Fibroblast of lung (primary cell): ENCODE results near the gene FSIP1. TPM values are rescaled to one million over a fixed set of nuclear protein-coding genes. Genes with fewer than 3 reads are reported as not detected.

Source experiments
- DNase-seq, 2 donors: peaks; one replicate each; pipeline versions ENCODE4 v3.0.0 to v3.0.0-alpha.2; 2010; ENCODE audit warnings: low read depth in 2 of 2
- H2AFZ ChIP-seq: 2 replicates; pipeline ENCODE4 v1.5.1; 2012; ENCODE audit warnings: low read length, control low read depth, inconsistent platforms
- H3K27ac ChIP-seq: 2 replicates; pipeline ENCODE4 v1.5.1; 2011; ENCODE audit warnings: low read length, control low read depth; ENCODE audit not compliant: insufficient read depth
- H3K27me3 ChIP-seq: 2 replicates; pipeline ENCODE4 v1.5.1; 2011; ENCODE audit warnings: mild to moderate bottlenecking, low read length; ENCODE audit not compliant: control insufficient read depth, insufficient read depth
- H3K36me3 ChIP-seq: 2 replicates; pipeline ENCODE4 v1.5.1; 2011; ENCODE audit warnings: low read length; ENCODE audit not compliant: control insufficient read depth, insufficient read depth
- H3K4me1 ChIP-seq: 2 replicates; pipeline ENCODE4 v1.5.1; 2011; ENCODE audit warnings: low read length; ENCODE audit not compliant: control insufficient read depth, insufficient read depth; ENCODE audit errors: extremely low read depth
- H3K4me2 ChIP-seq: 2 replicates; pipeline ENCODE4 v1.5.1; 2011; ENCODE audit warnings: low read length, control low read depth; ENCODE audit not compliant: insufficient read depth; ENCODE audit errors: extremely low read depth
- H3K4me3 ChIP-seq, 4 experiments: fragments of 200-600 bp in 1 of 4; sonication (generic) in 1 of 4; replicated peaks in 1 of 4; 2 replicates each; pipeline ENCODE4 v1.5.1; 2011 to 2016; ENCODE audit warnings: low read length in 4 of 4, low read depth in 3 of 4, mild to moderate bottlenecking in 3 of 4, control low read depth in 2 of 4, inconsistent platforms in 1 of 4, mixed read lengths in 1 of 4; ENCODE audit not compliant: insufficient read depth in 1 of 4; ENCODE audit errors: control extremely low read depth in 1 of 4
- H3K79me2 ChIP-seq: 2 replicates; pipeline ENCODE4 v1.5.1; 2012; ENCODE audit warnings: mild to moderate bottlenecking, low read length, inconsistent platforms; ENCODE audit not compliant: control insufficient read depth, insufficient read depth
- H3K9ac ChIP-seq: 2 replicates; pipeline ENCODE4 v1.5.1; 2011; ENCODE audit warnings: mild to moderate bottlenecking, low read length, control low read depth; ENCODE audit not compliant: insufficient read depth
- H3K9me3 ChIP-seq: 2 replicates; pipeline ENCODE4 v1.5.1; 2012; ENCODE audit warnings: low read depth, low read length; ENCODE audit not compliant: control insufficient read depth, insufficient read depth
- H4K20me1 ChIP-seq: 2 replicates; pipeline ENCODE4 v1.5.1; 2011; ENCODE audit warnings: low read length; ENCODE audit not compliant: control insufficient read depth, insufficient read depth; ENCODE audit errors: extremely low read depth
- CTCF ChIP-seq, 2 donors: IDR thresholded peaks in 1 of 2; conservative IDR thresholded peaks in 1 of 2; 1 replicate in 1 of 2; 2 replicates in 1 of 2; pipeline ENCODE4 v1.5.1; 2011 to 2012; ENCODE audit warnings: low read length in 2 of 2, control low read depth in 1 of 2, inconsistent platforms in 1 of 2, low read depth in 1 of 2, mild to moderate bottlenecking in 1 of 2
- EZH2 ChIP-seq: IDR thresholded peaks from 2 replicates; pipeline ENCODE4 v1.5.1; 2012; ENCODE audit warnings: low read length, control low read depth, mild to moderate bottlenecking; ENCODE audit errors: missing control alignments
- polyA plus RNA-seq, 2 donors: library from polyadenylated mRNA; depleted of rRNA in 1 of 2; stranded (reverse) in 1 of 2; unstranded in 1 of 2; fragments of >200 nt; gene quantifications; 2 replicates each; pipeline ENCODE4 v1.2.1, GENCODE V29; 2011 to 2012; ENCODE audit warnings: missing spikeins in 1 of 2
- total RNA-seq: library from RNA; depleted of rRNA; stranded (reverse); fragments of >200 nt; gene quantifications from 2 replicates; pipeline ENCODE4 v1.2.1, GENCODE V29; 2014

Gene FSIP1
- total and polyA plus RNA-seq, 2 donors (not counting 1 experiment from before 2014, with no cell fraction given) = 0.50 to 5.1 TPM

DNA sequence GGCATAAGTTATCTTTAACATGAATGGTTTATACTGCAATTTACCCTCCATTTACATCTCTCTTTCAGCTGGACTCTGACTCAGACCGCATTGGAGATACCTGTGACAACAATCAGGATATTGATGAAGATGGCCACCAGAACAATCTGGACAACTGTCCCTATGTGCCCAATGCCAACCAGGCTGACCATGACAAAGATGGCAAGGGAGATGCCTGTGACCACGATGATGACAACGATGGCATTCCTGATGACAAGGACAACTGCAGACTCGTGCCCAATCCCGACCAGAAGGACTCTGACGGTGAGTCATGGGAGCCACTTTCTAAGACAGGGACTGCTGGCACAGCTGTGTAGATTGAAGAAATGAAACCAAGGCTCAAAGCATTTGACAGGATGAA is 190.1 kb downstream of the FSIP1 start:
- peak; percentile 31 to 32 for DNase-seq

DNA sequence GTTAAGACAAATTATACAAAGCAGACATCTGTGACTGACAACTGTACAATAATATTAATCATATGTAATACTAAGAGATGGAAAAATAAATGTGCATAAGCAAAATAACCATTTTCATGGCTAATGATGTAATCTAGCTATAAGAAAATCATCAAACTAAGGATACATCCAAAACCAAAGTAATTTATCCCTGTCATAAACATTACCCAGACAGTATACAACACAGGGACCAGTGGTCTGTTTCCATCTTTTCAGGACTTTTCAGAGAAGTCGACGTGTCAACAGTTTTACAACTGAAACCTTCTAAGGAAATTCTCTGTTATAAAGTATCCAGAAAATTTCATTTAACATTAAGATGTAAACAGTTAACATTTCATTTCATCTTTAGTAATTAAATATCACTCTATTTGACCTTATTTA is 190.7 kb downstream of the FSIP1 start:
- Histone ChIP-seq H3K4me3 (peak overlapping the region in 1 of 4 experiments; percentile 96), H3K4me2 (no peak overlapping the region), H4K20me1 (peaks cover 7% of the 10 kb centered on the region), H3K4me1 (peaks cover 5% of the 10 kb centered on the region), H2AFZ (no peak overlapping the region), H3K27me3 (no peaks in the 10 kb centered on the region), H3K36me3 (peaks cover 51% of the 10 kb centered on the region), H3K79me2 (peaks cover 19% of the 10 kb centered on the region), H3K9me3 (no peaks in the 10 kb centered on the region), H3K9ac (no peak overlapping the region), H3K27ac (no peak overlapping the region)
- TF ChIP-seq EZH2 = no peak
- no peak for TF ChIP-seq CTCF (conservative IDR thresholded peaks at IDR 0.05 in 1 of 2, IDR thresholded peaks at IDR 0.05 in 1 of 2; ENCODE audit: low read depth in 1 of 2, low read length in 2 of 2)
- DNase-seq = no peak

More for the DNA sequence above, 190.1 kb downstream of the FSIP1 start:
- H3K9ac ChIP-seq = no peak overlapping the region
- H3K27ac ChIP-seq = peak overlapping the region; percentile 23
- no peaks in the 10 kb centered on the region for H3K27me3 ChIP-seq
- no peak overlapping the region for H3K4me2 ChIP-seq
- peak overlapping the region in 1 of 4 experiments; percentile 21 for H3K4me3 ChIP-seq
- no peak for TF ChIP-seq CTCF (conservative IDR thresholded peaks at IDR 0.05 in 1 of 2, IDR thresholded peaks at IDR 0.05 in 1 of 2; ENCODE audit: low read depth in 1 of 2, low read length in 2 of 2)
- no peak for TF ChIP-seq EZH2
- peaks cover 48% of the 10 kb centered on the region for H3K36me3 ChIP-seq
- peaks cover 5% of the 10 kb centered on the region for H3K4me1 ChIP-seq
- H3K79me2 ChIP-seq = peaks cover 13% of the 10 kb centered on the region
- no peak overlapping the region for H2AFZ ChIP-seq
- peaks cover 7% of the 10 kb centered on the region for H4K20me1 ChIP-seq
- H3K9me3 ChIP-seq = no peaks in the 10 kb centered on the region

GRCh38 chr15:39591141-39591895 is 191.3 kb downstream of the FSIP1 start:
- TF ChIP-seq CTCF (conservative IDR thresholded peaks at IDR 0.05 in 1 of 2, IDR thresholded peaks at IDR 0.05 in 1 of 2; ENCODE audit: low read depth in 1 of 2, low read length in 2 of 2) = no peak
- no peak for TF ChIP-seq EZH2
- Histone ChIP-seq H3K9ac (no peak overlapping the region), H3K9me3 (no peaks in the 10 kb centered on the region), H4K20me1 (peaks cover 7% of the 10 kb centered on the region), H3K36me3 (peaks cover 55% of the 10 kb centered on the region), H3K27ac (no peak overlapping the region), H3K4me3 (peak overlapping the region in 1 of 4 experiments; percentile 96), H3K4me2 (peak overlapping the region; percentile 11), H3K4me1 (peaks cover 5% of the 10 kb centered on the region), H3K79me2 (peaks cover 22% of the 10 kb centered on the region), H3K27me3 (no peaks in the 10 kb centered on the region), H2AFZ (no peak overlapping the region)
- DNase-seq = peak; percentile 3 to 23
